M059J (cell line): ENCODE results near the gene ATP11A. TPM values are rescaled to one million over a fixed set of nuclear protein-coding genes. Genes with fewer than 3 reads are reported as not detected.
"Not testable (repeated sequence)": the region's sequence is repeated elsewhere in the genome, so short reads cannot be mapped to it uniquely, and the experiment has no call there.

Experiments used
- DNase-seq: peaks from one replicate; pipeline ENCODE4 v3.0.0-alpha.2; 2012; ENCODE audit warnings: low read depth
- total RNA-seq: library from RNA; depleted of rRNA; stranded (reverse); fragments of >200 nt; shearing (Covaris generic); gene quantifications from 2 replicates; pipeline ENCODE4 v1.2.3, GENCODE V29; 2014

Gene ATP11A
- total RNA-seq, 1 experiment from 2014 or later, result 6.0 TPM

DNA sequence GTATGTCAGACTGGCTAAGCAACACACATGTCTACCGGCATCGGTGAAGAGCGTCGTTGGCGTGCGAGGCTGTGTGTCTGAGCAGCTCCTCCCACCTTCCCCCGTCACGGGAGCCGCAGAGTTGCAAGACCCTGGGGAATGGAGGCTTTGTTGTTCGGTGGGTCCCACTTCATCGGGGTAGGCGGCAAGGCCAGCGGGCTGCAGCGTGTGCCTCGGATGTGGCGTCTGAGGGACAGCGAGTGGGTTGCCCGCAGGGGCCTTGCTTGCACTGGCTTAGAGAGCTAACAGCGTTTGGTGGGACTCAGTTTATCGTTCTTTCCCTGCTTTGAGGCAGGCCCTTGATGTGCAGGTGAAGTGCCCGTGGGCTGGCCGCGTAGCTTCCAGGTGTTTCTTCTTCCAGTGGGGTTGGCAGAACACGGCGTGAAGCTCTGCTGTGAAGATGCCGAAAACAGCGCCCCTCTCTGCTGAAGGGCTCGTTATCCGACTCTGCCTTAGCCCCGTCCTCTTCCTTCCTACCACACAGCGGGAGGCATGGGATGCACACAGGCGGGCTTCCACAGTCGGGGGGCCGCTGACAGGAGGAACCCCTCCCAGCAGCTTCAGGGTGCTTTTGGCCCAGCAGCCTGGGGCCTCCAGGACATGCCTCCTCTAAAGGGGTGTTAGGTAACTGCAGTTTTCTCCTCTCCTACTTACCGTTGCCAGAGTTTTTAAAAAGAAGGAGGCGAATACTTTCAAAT, 85.2 kb downstream of the ATP11A start:
- no peak for DNase-seq

DNA sequence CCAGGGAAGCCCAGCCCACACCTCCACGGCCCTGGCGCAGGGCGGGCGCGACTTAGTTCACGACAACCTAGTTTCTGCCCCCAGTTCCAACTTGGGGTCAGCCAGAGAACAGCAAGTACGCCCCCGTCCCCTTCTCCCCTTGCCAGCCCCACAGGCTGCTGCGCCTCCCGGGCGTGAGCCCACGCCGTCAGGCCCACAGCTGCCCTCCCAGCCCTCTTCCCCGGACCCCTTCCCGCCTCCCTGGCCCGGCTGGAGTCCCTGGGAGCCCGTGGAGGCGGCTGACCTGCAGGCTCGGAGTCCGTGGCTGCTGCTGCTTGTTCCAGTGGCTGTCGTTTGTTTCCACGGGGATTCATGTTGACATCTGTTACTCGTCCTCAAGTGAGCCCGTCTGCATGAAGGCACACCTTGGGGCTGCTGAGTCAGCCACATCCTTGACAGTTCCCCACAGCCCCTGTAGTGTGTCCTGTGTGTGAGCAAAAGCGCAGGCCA, 86.0 kb downstream of the ATP11A start:
- DNase-seq, result peak; percentile 7

DNA sequence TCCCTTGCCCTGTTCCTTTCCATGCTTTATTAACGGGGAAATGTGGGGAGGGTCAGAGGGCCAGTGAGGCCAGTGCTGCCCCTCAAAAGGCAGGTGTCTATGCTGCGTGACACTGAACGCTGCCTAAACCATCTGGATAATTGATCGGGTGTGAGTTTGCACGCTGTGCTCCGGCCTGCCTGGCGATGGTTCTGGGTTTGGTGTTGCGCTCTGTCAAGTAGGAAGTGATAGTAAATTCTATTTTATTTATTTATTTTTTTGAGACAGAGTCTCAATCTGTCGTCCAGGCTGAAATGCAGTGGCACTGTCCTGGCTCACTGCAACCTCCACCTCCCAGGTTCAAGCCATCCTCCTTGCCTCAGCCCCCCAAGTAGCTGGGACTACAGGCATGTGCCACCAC, 86.5 kb downstream of the ATP11A start:
- DNase-seq, result no peak

GRCh38 chr13:112776971-112777370, 87.1 kb downstream of the ATP11A start:
- no peak for DNase-seq

- no peak for DNase-seq
These were observed 88.0 kb downstream of the ATP11A start for GRCh38 chr13:112777637-112778406.

- peak; percentile 18 for DNase-seq
These were observed 90.2 kb downstream of the ATP11A start for GRCh38 chr13:112779856-112780604.

- no peak for DNase-seq
These were observed 91.4 kb downstream of the ATP11A start for GRCh38 chr13:112781287-112781686.

GRCh38 chr13:112781881-112782361, 92.1 kb downstream of the ATP11A start:
- no peak for DNase-seq

DNA sequence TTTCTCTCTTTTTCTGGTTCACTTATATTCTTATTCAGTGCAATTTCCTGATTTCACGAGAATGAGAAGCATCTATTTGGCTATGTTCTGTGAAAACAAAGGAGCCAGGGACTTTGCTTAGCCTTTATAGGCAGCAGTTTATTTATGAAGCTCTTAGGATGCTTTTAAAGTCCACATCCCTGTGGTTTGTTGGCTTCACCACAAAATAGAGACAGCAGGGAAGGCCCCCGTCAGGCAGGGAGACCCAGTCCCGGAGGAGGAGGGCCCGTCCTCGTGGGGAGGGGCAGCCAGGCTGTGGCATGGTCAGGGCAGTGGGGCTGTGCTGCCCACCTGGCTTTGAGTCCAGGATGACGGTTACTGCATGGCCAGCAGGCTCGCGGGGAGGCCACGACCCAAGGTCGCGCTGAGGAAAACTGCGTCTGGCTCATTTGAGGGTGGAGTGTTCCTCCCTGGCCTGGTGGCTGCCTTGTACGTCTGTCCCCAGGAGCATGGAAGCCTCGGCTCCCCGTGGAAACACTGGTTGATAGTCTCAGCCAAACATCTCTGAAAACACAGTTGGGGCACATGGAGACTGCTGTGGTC, 92.7 kb downstream of the ATP11A start:
- DNase-seq, result no peak

DNA sequence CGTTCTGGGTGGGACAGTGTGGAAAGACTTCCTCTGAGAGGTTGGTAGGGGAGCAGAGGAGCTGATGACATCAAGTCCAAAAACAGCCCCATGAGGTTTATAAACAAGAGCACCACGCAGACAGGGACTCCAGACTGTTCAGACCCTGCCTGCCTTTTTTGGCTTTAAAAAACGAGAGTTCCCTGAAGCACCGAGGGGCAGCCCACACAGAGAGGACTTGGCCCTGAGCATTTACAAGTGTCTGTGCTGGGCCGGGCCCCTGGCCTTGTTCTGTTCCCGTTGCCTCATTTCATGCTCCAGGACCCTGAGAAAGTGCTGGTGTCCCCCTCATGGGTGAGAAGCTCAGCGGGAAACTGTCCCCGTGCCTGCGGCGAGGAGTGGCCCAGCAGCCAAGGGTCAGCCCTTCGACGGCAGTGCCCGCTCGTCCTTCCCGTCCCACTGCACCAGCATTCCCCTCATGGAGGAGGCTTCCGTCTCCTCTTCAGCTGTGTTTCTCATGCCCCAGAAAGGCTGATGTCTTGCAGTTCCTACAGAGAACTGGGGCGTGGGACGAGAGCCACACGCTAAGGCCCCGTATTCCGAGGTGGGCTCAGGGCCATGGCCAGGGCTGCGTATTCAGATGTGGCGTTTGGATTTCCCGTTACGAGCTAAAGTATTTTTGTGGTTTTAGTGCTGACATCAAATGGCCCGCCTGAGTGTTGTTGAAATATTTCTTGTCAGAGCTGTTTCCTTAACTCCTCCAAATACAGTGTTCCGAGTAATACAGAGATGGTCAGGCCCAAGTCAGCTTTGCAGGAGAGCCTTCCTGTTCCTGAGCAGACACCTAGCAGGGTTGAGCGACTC, 93.5 kb downstream of the ATP11A start:
- DNase-seq, result no peak

DNA sequence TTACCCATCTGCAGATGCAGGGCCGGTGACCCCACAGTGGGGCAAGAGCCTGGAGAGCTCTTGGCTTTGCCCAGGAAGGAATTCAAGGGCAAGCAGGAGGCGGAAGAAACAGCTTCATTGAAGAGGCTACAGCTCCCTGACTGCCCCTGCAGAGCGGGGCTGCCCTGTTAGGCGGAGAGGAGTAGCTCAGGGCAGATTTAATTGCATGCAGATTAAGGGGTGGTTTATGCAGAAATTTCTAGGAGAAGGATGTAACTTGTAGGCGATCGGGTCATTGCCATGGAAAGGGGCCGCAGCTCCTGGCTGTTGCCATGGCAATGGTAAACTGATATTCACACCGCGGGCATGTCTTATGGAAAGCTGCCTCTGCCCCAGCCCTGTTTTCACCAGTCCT, 94.1 kb downstream of the ATP11A start:
- DNase-seq, result no peak

DNA sequence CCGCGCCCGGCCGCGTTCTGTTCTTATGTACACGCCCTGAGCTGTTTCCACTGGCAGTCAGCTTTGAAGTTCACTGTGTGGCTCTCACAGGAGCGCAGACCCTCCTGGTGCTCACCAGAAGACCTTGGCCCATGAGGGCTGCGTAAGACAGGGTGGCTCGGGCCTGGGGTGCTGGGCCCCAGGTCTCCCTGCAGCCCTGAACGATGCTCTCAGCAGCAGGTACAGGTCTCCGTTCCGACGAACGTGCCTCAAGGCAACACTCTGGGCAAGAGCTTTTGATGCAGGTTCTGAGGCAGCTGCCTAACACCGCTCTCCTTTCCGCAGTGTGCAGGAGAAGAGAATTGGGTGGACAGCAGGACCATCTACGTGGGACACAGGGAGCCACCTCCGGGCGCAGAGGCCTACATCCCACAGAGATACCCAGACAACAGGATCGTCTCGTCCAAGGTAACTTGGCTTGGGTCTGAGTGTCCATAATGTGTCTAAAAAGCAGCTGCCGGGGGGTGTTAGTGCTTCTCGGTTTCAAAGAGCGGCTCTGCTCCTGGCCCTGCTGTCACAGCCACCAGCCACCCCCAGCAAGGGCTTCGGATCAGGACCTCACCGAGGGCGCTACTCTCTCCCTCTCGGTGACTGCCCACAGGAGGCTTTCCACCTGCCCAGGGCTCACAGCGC, 95.1 kb downstream of the ATP11A start:
- no peak for DNase-seq

- DNase-seq, result no peak
These were observed 95.6 kb downstream of the ATP11A start for GRCh38 chr13:112785483-112785856.

DNA sequence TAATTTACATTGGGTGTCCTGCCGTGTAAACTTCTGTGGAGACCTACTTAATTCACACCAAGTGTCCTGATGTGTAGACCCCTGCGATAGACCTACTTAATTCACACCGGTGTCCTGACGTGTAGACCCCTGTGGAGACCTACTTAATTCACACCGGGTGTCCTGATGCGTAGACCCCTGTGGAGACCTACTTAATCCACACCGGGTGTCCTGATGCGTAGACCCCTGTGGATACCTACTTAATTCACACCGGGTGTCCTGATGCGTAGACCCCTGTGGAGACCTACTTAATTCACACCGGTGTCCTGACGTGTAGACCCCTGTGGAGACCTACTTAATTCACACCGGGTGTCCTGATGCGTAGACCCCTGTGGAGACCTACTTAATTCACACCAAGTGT, 97.0 kb downstream of the ATP11A start:
- not testable (repeated sequence) for DNase-seq

DNA sequence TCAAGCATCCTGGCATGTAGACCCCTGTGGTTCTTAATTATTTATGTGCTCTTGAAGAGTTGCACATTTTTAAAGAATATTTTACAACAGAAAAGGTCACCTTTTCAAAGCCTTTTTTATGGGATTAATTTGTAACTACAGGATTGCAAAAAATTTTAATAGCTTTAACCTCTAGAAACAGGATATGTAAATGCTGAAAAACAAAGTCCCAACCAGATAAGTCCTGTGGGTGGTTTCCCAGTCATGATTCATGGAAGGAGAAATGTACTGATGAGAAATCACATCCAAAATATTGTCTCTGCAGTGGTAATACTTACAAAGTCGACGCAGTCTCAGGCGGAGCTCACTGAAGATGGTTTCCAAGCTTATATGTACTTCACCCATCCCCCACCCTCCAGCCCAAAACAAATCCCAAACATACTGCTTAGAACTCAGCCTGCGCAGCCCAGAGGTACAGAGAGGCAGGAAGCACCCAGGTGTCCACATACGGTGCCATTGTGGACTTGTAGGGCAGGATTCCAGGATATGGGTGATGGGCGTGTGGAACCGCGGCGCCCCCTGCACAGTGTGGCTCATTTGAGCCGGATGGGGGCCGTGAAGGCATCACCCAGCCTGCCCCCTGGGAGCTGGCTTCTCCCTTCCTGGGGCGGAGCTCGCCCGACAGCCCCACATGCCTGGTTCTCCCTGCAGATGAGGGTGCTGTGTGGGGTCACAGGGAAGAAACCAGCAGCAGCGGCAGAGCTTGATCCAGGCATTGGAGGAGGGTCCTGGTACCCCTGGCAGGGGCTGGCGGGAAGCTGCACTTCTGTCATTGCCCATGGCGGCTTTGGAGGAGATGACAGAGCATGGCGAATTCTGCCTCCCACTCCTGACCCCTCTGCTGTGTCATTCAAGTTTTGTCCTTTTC, 101.2 kb downstream of the ATP11A start:
- no peak for DNase-seq

DNA sequence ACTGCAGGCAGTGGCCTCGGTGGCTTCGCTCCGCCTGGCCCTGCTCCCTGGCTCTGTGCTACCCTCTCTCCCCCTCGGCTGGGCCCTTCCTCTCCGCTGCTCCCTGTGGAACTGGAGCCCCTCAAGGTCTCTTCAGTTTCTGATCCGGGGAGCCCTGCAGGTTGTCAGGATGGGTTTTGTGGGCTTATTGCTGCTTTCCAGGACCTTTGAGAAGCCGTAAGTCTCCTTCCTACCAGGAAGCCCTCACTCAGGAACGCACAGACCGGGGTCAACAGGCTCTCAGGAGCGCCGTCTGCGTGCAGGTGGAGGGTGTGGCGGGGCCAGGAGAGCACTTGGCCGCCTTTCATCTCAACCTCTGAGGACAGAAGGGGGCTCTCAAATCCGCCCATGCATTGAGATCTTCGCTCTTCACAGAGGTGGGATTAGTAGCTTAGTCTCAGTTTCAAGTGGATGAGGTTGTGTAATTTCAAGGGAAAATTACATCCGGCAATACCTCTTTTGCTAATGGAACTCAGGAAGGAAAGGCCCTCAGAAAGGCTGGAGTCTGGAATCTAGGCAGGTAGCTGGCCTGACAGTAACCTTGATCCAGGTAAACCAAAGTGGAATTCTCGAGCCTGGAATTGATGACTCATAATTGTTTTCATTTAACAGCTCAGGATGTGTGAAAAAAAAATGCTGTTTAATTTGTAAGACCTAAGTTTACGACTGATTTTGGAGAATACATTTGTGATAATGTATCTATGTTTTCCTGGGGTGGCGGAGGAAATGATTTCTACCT, 102.0 kb downstream of the ATP11A start:
- no peak for DNase-seq

DNA sequence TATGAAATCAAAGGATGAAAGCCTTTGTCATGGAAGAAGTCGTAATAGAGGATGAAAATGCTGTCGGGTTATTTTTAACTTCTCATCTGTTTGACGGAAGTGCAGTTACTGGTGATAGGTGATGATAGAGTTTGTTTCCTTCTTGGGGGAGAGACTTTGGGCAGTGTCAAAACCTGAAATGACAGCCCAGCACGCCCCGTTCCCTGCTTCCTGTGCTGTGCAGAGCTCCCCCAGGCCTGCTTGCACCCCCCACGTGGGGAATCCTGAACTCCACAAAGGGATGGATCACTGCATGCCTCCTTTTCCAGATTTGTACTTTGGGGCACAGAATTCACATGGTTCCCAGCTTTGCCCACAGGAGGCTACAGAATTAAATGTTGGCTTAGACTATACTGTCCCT, 102.7 kb downstream of the ATP11A start:
- no peak for DNase-seq
